GM04503 (cell line): Measurements from ENCODE around the gene PSMB9.

Source experiments
- DNase-seq: peaks from one replicate; pipeline ENCODE4 v3.0.0-alpha.2; 2012; ENCODE audit warnings: low read depth

Gene PSMB9

DNA sequence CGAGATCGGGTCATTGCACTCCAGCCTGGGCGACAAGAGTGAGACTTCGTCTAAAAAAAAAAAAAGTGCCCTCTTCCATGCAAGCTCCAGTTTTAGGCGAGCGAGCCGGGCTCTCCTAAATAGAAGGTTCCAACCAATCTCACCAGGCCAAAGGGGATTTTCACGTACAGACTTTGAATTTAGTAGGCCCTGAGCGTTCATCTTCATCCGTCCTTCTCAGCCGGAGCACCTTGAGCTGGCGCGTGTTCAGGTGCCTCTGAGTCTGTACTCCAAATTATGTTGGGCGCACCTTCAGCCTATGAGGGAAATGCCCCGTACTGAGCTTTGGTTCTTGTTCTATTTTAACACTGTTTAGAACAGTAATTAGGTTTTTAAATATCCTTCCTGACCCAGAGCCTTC, 14.6 kb upstream of the PSMB9 start:
- no peak for DNase-seq

DNA sequence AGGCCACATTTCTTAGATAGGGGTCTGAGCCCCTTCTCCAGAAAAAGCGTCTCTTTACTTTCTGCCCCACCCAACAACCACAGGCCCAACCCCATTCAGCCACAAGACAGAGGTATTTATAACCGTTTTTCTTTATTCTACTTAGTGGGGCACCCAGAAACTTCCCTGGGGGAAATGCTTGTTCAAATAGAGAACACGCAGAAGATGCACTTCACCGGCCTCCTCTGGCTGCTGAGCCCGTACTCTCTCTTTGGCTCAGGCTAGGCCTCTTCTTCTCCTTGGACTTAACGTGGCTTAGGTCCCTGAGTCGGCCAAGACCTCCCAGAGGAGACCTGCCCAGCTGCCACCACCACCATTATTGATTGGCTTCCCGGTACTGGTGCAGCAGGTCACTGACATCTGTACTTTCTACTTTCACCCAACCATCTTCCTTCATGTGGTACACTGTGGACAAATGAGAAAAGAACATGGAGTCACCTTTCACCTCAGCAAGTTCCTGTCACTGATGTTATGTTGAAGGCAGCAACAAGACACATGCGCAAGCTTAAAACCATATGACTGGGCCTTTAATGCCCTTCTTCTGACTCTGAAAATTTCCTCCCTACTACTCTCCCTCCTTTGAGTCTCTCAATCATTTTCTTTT, 13.3 kb upstream of the PSMB9 start:
- DNase-seq = no peak

GRCh38 chr6:32842021-32842650, 11.9 kb upstream of the PSMB9 start:
- no peak for DNase-seq

DNA sequence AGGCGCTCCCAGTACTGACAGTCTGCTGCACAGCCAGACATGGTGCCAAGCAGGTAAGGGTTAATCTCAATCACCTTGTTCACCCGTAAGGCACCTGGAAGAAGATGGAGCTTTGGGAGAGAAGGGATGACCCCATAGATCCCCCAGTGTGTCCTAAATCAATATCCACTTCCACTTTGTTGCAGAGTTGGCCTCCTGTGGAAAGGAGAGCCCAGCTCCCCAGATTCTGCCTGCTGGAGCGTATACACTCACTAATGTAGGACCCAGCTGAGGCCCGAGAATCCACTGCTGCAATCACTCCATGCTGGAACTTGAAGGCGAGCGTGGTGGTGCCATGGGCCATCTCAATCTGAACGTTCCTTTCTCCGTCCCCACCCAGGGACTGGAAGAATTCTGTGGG, 11.3 kb upstream of the PSMB9 start:
- DNase-seq = no peak

DNA sequence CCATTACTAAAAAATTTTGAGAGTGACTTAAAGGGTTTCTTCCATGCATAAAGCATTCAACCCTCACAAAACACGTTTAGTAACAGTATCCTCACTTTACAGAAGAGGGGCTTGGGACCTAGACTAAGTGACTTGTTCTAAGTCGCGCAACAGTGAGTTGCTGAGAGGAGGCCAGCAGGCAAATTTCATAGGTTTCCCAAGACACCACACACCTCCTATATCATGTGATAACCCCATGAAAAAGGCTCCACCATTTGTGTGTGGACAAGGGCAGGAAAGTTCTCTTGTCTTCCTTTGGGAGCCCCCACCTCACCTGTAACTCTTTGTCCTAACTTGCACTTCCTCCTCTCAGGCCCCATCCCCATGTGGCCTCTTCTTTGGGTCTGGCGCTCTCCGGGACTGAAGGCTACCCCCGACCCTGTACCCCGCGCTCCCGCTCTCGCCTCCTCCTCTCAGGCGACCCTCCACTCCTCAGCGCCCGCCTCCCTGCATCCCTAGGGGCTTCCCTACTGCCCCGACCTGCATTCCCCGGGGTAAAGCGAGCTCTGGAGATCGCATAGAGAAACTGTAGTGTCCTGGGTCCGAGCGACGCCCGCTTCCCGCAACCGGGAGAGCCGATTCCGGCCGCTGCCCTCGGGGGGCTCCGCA, 10.5 kb upstream of the PSMB9 start:
- DNase-seq = no peak

GRCh38 chr6:32843979-32844838, 9.8 kb upstream of the PSMB9 start, which contains the start of gene PSMB8:
PSMB8 (minus strand) TSS chr6:32844047; CDS start chr6:32843996, 51 bp downstream.
- DNase-seq = peak; percentile 71

GRCh38 chr6:32844839-32845383, 9.1 kb upstream of the PSMB9 start:
- no peak for DNase-seq

- no peak for DNase-seq
These were observed 8.6 kb upstream of the PSMB9 start for GRCh38 chr6:32845384-32845884.

GRCh38 chr6:32847004-32847403, 7.0 kb upstream of the PSMB9 start:
- DNase-seq = no peak

- DNase-seq = no peak
These were observed 6.2 kb upstream of the PSMB9 start for GRCh38 chr6:32847795-32848194.

DNA sequence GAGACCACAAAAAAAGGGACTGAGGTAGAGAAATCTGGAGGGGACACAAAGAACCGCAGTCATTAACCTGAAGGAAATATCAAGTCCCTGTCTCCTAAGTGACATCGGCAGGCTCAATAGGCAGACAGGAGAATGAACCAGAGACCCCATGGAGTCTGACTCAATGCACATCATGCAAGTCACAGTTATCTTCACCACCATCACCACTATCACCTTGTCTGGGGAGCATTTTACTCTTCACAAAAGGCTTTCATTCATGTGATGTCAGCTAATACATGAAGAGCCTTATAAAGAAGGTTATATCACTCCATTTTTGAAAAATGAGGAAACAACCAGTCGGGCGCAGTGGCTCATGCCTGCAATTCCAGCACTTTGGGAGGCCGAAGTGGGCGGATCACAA, 4.9 kb upstream of the PSMB9 start:
- no peak for DNase-seq

DNA sequence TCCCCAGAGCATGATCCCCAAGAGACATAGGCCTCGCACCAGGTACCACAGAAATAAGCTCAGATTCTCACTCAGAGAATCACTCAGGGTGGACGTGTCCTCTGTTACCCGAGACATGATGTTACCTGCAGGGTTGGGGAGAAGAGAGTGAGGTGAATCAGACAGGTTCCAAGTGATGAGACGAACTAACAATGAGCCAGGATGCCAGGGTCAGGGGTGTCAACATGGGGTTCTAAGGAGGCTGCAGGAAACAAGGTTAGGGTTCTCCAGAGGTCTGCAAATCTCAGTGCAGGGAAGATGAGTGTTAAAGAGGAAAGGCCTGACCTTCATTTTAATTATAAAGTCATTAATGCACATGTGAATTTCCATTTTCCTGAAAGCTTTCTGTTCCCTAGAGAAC, 3.0 kb upstream of the PSMB9 start:
- DNase-seq = no peak

DNA sequence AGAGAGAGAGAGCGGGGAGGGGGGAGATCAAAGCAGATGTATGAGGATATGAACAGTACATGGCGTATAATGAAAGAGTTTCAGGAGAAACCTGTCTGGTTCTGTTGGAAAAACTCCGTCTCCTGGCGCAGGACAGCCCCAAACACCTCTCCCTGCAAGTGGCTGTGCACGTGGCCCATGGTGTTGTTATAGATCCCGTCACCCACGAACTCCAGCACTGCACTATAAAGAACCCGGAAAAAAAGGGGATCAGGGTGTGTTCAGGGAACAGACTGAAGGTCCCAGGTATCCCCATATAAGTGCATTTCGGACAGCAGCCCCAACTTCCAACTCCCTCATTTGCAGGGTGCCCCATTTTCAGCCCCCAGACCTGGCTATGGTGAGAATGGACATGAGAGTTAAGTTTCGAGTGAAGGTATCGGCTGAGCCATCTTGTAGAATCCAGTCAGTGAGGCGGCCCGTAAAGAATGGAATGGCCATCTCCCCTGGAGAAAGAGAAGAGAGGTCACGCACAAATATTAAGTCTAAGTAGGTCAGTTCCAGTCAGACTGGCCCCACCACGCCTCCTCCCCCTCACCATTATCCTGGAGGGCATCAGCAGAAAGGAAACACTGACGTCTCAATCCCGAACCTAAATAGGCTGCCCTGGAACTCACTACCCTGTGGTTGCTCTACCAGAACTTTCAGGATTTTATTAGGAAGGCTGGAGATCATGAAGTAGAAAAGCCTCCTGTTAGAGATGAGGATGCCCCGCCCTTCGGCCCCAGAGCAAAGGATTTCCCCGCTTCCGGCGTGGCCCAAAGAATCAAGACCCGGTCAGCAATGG, 1.8 kb upstream of the PSMB9 start:
- DNase-seq = peak; percentile 3

DNA sequence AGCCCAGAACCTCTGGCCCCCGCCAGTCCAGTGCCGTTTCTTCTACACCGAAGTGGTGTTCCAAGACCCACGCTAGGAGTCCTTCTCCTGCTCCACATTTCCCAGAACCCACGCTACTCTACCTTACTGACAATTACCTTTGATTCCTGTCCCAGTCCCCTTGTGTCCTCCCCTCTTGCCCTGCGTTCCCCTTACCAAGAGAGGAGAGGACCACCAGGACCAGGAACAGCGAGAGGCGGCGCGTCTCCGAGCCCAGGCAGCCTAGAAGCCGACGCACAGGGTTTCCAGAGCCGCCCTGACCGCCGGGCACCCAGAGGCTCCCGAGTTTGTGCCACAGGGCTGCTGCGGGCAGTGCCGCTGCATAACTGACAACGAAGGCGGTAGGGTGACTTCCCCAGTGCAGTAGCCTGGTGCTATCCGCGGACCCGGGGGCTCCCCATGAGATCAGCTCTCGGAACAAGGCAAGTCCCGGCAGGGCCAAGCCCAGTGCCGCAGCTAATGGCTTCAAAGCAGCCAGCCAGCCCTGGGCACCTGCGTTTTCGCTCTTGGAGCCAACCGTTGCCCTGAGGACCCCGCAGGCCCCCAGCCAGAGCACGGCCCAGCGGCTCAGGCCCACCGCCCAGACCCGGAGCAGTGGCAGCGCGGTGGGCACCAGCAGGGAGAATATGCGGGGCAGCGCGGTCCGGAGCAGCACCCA, 1.0 kb upstream of the PSMB9 start:
- peak; percentile 5 for DNase-seq

- DNase-seq = peak; percentile 8
These were observed 585 bp downstream of the PSMB9 start for GRCh38 chr6:32854376-32855178.

GRCh38 chr6:32855467-32856174, 1.6 kb downstream of the PSMB9 start:
- DNase-seq = no peak

GRCh38 chr6:32857156-32857891, 3.3 kb downstream of the PSMB9 start:
- no peak for DNase-seq

GRCh38 chr6:32858194-32858593, 4.2 kb downstream of the PSMB9 start:
- no peak for DNase-seq
